NCI-H146 treated with DMSO at 0.1 percent for 48 hours (cell line): ENCODE results near the gene TRIM24.

Source experiments
- DNase-seq: peaks from one replicate; lab custom pipeline; 2025; ENCODE audit not compliant: unreplicated experiment; lab: John Stamatoyannopoulos, UW

TRIM24 gene

DNA sequence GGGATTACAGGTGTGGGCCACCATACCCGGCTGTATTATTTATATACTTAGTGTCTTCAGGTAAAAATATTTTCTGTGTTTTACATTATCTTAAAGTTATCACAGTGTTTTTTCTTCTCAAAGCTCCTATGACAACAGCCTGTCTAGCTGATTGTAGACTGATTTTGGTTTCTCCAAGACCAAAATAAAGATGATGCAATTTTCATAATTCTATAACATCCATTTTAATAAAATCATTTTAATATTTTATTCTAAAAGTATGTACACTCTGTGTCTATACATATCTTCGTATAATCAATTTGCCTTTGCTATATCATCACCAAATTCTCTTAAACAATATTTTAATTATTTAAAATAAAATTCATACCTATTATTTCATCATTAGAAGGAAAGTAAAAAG is 108.6 kb downstream of the TRIM24 start:
- DNase-seq, result no peak

DNA sequence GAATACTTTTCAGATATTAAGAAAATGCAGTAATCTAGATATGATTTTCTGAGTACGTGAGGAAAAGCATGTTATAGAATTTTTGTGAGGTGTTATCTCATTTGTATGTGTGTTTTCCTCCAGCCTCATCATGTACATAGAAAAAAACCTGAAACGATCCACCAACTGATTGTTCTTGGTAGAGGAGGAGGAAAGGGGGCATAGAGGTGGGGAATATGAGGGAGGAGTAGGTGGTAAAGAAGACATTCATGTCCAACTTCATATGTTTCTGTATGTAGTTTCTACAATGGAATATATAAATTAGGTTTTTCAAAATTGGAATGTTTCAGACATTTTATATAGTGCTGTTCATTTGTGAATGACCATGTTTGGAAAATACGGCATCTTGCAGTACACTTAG is 109.4 kb downstream of the TRIM24 start:
- no peak for DNase-seq

DNA sequence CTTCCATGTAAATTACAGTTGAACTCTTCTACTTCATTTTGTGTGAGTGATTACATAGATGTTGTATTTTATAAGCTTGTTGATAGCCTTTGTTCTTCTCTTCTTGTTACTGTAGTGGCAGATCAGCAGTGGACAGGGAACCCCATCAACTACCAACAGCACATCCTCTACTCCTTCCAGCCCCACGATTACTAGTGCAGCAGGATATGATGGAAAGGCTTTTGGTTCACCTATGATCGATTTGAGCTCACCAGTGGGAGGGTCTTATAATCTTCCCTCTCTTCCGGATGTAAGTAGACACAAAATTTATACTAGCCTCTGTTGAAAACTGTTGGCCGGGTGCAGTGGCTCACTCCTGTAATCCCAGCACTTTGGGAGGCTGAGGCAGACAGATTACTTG is 110.7 kb downstream of the TRIM24 start:
- no peak for DNase-seq

DNA sequence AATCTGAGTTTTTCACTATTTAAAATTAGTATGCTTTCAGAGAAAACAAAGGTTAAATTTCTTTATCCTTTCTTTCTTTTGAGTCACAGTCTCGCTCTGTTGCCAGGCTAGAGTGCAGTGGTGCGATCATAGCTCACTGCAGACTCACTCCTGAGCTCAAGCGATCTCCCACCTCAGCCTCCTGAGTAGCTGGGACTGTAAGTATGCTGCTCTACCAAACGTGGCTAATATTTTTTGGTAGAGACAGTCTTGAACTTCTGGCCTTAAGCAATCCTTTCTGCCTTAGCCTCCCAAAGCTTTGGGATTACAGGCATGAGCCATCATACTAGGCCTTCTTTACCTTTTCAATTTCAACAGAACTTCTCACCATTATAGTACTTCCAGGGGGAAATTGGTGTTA is 113.7 kb downstream of the TRIM24 start:
- DNase-seq, result no peak

DNA sequence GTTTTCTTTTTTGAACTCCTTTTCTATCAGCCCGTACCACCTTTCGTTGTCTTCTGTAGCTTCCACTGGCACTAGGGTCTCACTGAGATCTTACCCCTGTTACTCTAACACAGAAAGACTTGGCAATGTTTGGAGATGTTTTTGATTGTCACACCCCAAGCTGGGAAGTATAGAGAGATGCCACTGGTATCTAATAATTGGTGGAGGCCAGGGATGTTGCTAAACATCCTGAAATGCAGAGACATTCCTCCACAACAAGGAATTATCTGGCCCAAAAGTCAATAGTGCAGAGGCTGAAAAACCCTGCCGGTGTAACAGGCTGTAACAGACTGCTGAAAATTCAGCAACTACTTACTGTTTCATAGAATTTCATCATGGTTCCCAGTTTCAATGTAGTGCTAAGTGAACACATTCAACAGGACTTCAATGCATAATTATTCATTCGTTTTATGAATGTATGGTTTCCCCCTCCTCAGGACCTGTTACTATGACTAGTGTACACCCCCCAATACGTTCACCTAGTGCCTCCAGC is 115.9 kb downstream of the TRIM24 start:
- DNase-seq, result no peak

DNA sequence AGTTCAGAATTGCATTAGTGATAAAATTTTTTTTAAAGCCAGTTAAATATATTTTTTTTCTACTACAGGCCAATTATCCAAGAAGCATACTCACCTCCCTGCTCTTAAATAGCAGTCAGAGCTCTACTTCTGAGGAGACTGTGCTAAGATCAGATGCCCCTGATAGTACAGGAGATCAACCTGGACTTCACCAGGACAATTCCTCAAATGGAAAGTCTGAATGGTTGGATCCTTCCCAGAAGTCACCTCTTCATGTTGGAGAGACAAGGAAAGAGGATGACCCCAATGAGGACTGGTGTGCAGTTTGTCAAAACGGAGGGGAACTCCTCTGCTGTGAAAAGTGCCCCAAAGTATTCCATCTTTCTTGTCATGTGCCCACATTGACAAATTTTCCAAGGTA is 119.1 kb downstream of the TRIM24 start:
- DNase-seq, result no peak

DNA sequence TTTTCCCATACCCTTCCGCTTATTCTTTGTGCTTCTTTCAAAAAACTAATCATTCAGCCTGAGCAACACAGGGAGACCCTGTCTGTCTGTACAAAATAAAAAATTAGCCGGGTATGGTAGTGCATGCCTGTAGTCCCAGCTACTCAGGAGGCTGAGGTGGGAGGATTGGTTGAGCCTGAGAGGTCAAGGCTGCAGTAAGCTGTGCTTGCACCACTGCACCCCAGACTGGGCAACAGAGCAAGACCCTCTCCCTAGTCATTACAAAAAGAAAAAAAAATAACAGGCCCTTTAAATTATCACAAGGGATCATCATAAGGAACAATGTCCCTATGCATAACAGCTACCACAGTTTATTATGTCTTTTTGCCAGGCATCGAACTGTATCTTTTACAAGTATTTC is 119.6 kb downstream of the TRIM24 start:
- no peak for DNase-seq

DNA sequence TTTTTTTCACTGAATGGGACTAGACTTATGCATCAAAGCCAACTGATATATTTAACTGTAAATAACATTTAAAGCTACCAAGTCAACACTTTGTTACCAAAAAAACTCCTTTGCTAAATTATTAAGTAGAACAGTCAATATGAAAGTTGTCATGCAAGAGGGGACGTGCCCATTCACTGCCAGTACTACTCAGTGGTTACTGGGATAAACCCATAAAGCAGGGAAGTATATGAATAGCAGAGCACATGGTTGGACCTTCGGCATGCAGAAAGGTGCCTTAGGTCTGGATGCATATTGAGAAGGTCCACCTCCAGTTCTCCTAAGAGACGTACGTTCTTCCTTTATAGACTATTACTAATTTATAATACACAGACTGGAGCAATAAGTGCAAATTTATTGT is 121.0 kb downstream of the TRIM24 start:
- no peak for DNase-seq

DNA sequence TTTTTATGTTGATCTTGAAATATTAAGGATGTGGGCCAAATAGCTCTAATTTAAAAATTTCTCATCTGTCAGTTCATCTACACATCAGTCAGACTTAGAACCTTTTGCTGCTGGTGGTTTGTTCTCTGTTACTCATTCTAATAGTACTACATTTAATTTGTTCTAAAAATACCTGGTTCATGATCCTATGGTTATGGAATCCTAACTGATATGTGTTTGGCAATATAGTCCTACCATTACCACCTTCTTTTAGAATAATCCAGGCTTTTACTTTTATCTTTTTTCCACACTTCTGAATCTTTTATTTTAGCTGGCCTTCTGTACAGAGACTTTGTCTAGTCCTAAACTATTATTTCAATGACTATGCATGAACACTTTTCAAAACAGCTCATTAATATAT is 124.2 kb downstream of the TRIM24 start:
- DNase-seq, result no peak

DNA sequence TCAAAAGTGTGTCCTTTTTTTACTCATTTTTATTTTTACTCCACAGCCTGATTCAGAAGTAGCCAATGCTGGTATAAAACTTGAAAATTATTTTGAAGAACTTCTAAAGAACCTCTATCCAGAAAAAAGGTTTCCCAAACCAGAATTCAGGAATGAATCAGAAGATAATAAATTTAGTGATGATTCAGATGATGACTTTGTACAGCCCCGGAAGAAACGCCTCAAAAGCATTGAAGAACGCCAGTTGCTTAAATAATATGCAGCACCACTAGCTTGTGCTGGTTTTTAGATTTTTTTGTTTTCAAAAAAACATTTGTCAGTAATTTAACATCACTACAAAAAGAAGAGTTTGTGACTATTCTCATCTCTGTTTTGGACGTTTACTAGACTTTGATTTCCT is 124.6 kb downstream of the TRIM24 start:
- no peak for DNase-seq

DNA sequence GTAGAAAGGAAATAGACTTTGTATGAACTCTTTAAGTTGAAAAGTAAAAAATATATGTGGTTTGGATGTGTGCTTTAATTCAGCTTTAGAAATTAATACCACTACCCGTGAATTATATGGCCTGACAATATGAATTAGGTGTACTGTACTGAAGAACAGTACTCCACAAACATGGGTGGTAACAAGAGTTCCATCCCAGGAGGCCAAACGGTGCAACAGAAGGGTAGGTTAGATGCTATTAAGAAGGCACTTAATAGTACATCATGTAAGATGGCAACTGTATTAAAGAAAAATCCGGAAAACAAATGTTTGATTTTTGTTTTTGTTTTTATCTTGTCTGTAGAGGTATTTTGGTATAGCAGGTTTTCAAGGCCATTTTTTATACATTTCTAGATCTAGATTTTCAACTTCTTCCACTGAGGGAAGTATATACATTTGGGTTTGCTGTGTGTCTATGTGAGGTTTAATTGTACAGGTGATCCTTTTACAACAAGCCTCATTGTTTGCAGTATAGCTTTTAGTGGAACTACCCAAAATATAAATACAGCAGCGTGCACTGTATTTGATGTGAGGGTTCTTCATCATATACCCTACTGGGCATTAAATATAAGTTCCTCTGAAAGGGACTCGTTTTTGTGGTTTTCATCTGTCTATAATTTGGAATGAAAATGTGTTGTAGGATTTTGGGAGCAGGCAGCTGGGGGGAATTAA is 125.4 kb downstream of the TRIM24 start:
- DNase-seq, result no peak

DNA sequence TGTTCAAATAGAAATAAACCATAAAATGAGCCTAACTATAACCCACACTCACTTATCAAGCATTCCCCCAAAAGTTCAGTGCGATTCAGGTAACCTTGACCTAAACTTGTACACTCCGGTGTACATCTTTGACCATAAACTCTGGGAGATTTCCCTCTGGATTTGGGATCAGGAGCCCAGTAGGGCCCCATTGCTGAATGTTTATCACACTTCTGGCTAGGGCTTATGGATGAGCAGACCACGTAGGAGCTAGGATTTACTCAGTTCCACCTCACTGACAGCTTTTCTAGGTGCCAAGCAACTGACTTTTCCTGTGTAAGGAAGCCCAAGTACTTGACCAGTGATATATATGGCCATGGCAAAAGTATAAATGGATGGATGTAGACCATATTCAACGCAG is 127.4 kb downstream of the TRIM24 start:
- DNase-seq, result no peak

DNA sequence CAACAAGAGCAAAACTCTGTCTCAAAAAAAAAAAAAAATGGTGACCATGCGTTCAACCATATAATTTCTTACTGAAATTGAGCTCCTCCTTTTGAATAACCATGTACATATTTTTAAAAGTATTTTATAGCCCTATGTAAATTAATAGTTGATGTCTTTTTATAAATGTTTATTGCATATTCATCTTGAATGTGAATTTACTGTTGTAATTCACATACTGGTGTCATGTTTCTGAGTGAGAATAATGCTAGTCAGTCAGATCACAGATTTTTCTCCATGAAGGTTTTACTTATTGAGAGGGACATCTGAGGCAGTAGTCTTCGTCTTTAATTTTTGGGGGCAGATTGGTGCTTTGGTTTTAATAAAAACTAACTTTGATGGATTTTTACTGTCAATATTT is 128.9 kb downstream of the TRIM24 start:
- no peak for DNase-seq

DNA sequence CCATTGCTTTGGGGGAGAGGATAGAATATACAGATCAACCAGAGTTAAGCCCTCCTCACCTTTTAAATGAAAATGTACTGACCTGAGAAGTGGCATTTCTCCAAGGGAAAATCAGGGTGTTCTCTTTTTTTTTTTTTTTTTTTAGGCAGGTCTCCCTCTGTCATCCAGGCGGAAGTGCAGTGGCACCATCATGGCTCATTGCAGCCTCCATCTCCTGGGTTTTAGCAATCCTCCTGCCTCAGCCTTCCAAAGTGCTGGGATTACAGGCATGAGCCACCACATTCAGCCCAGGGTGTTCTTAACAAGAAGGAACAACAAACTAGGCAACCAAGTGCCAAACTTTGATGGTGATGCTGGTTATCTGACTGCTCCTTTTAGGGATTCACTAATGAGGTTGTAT is 130.1 kb downstream of the TRIM24 start:
- DNase-seq, result no peak

DNA sequence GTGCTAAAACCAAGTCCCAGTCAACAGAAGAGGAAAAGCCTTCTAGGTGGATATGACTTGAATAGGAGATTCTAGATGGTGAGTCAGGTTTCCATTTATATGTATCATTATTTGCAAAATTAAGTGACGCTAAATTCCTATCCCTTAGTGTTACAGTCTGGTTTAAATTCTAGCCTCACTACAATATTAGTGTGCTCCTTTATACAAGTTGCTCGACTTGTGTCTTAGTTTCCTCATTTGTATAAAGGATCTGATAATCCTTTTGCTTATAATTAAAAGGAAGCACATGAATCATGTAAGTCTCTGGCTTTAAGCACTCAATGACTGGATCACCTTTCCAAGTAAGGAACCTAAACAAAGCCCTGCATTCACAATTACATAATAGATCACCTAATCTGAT is 135.4 kb downstream of the TRIM24 start:
- DNase-seq, result no peak

DNA sequence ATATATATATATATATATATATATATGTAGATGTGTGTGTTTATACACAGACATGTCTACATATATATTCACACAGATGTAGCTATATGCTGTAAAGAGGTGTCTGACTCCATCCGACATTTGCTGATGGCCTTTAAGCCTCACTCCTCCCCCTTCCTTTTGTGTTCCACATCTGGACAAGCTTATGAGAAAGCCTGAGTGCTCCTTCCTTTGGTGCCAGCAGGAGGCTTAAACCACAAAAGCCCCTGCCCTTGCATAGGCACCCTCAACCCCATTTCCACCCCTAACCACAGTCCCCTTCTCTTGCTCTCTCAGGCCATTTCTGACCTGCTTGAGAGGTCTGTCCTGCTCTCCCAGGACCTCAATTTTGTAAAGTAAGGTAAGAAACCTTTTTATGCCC is 142.4 kb downstream of the TRIM24 start:
- DNase-seq, result no peak

DNA sequence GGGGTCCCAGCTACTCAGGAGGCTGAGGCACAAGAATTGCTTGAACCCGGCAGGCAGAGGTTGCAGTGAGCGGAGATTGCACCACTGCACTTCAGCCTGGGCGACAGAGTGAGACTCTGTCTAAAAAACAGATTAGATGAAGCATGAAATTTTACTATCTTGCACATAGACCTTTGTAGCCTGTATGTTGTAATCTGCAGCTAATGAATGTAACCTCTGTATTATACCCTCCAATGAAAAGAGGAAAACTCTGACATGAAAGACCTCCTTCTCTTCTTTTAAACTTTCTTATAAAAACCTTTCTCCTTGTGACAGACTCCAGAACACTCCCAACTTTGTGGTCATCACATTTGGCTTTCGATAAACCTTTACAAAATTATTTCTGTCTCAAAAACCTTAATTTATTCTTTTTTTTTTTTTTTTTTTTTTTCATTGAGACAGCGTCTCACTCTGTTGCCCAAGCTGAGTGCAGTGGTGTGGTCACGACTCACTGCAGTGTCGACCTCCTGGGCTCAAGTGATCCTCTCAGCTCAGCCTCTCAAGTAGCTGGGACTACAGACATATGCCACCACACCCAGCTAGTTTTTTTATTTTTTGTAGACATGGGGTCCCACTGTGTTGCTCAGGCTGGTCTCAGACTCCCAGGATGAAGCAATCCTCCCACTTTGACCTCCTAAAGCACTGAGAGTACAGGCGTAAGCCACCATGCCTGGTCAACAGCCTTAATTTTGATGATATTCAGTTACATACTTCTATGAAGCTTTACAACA is 143.7 kb downstream of the TRIM24 start:
- no peak for DNase-seq

DNA sequence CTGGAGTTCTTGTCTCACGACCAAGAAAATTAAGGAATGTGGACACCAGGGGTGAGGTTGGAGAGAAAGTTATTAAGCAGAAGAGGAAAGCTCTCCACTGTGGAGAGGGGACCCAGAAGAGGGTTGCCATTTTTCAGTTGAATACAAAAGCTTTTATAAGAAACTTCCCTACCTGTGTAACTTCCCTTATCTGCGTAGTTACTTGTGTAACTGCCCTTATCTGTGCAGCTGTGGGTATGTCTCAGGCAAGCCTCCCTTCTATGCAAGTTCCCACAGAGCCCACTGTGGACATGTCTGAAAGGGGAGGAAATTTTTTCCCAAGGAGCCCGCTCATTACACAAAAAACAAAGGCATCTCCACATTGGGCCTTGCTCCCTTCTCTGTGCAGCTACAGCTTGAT is 146.2 kb downstream of the TRIM24 start:
- no peak for DNase-seq

DNA sequence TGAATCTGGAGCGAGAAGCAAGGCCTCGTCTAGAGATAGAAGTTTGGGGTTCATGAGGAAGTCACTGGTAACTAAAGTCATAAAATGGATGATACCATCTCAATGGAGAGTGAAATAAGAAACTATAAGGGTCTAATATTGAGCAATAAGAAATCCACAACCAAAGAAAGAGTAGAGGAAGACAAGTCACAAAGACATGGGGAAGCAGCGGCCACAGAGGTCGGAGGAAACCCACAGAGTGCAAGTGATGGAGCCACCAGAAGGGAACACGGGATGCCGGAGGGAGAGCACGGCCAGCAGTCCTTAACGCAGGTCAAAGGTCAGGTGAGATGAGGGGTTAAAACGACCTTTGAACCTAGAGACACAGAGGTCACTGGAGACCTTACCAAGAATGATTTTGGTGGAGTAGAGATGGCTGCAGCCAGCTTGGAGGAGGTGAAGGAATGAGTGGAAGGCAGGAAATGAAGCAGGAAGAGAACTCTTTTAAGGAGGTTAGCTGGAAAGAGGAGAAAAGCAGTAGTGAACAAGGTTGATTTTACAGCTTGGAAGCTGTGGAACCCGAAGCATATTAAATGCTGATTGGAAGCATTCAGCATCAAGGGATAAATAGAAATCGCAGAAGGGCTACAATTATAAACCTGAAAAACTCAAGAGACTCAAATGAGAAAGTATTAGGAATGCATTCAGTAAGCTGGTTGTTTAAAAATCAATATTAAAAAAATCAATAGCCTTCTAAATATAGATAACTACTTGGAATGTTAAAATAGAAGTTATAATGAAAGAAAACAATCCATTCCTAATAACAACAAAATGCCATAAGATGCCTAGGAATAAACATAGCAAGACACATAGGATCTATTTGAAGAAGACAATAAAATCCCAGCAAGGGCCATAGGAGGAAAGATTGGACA is 147.4 kb downstream of the TRIM24 start:
- DNase-seq, result no peak

DNA sequence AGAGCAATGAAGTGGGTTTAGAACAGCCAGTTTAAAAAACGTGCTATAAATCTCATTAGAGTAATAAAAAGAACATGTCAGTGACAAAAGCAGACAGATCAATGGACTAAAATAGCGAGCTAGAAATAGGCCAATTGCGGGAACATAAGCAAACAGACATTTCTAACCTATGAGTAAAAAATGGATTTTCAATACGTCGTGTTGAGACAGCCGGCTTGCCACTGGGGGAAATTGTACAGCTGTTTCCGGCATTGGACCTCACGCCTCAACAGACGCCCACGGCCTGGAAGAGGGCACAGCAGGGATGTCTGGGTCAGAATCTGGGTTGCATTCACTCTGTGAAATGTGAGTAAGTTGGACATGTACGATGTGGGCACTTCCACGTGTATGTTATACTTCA is 148.2 kb downstream of the TRIM24 start:
- DNase-seq, result peak; percentile 86

DNA sequence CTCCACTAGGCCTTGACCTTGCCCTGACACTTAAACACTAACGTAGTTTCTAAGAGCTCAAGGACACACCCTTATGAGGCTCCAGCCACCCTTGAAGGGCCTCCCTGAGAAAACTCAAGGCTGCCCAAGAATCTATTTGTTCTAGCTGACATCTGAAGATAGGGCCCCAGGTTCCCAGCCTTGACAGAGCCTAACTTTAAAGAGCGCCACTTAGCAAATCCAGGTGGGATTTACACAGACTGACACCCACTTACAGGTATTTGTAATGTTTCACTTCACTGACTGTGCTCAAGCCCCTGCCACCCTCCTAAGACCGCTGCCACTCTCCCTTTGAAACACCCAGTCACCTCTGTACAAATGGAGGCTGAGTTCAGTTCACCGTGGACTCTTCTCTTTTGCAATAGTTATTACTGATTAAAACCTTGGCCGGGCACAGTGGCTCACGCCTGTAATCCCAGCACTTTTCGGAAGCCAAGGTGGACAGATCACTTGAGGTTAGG is 150.7 kb downstream of the TRIM24 start:
- no peak for DNase-seq
